Amniotic stem cell (primary cell): Measurements from ENCODE around the gene CYS1.
A peak's percentile ranks its signal among the peaks of the same experiment; 100 is the strongest.

ENCODE experiments used
- DNase-seq: peaks from one replicate; lab custom pipeline; 2025; lab: John Stamatoyannopoulos, UW

The CYS1 gene

DNA sequence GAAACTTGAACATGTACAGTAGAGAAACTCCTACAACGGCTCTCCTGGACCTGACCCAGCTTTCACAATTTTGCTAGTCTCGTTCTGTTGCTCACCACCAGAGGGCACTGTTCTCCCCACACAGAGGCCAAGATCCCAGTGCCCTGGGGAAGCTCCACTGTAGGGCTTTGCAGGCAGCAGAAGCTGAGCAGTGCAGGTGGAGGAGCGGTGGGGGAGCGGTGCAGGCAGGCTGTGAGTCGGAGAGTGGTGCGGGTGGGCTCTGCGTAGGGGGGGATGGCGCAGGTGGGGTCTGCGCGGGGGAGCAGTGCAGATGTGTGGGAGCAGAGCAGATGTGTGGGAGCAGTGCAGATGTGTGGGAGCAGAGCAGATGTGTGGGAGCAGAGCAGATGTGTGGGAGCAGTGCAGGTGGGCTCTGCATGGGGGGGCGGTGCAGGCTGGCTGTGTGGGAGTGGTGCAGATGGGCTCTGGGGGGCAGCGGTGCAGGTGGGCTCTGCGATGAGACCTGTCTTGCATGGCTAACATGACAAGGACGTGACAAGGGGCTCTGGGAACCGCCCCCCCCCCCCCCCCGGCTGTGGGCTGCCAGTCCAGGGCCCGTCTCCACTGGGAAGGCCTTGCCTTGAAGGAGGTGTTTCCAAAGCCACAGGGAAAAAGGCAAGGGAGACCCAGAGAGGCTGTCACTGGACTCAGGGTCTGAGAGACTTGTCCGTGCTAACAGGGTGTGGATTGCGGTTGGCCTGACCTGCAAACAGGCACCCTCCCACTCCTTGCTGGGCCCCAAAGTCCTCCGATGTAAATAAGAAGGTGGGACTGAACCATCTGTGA is 7.3 kb downstream of the CYS1 start:
- peak; percentile 17 for DNase-seq

DNA sequence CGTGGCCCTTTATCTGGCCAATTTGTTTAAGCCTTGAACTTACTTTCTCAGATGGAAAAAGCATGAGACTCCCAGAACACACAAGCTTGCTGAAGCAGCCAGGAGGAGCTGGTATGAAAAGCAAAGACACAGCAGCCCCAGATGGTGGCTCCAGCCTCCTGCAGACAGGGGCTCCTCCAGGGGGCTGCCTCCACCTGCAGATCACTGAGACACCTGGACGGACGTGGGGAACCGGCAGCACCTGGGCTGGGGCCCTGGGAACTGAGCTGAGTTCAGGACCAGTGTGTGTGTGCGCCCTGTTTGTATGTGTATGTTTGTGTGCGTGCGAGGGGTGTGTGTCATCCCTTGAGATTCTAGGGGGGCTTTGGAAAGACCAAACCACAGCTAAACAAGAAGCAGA is 8.6 kb downstream of the CYS1 start:
- DNase-seq, result no peak

DNA sequence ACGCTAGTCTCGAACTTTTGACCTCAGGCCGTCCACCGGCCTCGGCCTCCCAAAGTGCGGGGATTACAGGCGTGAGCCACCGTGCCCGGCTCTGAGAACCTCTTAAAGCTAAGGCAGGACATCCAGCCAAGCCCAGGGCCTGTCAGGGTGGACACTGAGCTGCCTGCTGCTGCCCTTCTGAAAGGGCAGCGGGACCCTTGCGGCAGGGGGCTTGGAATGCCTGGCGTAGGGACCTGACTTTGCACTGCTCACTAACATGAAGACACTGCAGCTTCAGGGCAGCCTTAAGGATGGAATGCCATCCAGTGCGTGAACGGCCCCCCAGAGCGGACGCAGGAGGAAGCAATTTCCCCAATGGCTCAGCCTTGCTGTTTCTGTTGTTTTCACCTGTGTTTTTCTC is 9.0 kb downstream of the CYS1 start:
- no peak for DNase-seq

DNA sequence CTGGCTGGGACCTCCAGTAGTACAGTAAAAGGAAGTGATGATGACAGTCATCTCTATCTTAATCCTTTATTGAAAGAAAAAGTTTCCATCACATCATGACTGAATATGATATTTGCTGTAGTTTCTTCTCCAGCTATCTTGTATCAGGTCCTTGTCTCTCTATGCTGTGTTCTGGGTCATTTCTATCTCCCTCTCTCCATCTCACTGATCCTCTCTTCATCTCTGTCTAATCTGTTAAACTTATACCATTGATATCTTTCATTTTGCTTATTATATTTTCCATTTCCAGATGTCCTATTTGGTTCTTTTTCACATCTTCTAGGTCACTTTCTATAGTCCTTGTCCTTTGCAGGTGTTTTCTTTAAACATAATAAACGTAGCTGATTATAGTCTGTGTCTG is 12.3 kb downstream of the CYS1 start:
- DNase-seq, result no peak

DNA sequence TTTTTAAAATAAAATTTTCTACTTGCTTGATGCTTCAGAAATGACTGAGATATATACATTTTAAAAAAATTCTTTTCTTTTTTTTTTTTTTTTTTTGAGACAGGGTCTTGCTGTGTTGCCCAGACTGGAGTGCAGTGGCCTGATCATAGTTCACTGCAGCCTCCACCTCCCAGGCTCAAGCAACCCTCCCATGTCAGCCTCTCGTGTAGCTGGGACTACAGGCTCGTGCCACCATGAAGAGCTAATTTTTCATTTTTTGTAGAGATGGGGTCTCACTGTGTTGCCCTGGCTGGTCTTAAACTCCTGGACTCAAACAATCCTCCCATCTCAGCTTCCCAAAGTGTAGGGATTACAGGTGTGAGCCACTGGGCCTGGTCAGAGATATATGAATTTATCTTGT is 12.9 kb downstream of the CYS1 start:
- DNase-seq, result no peak

DNA sequence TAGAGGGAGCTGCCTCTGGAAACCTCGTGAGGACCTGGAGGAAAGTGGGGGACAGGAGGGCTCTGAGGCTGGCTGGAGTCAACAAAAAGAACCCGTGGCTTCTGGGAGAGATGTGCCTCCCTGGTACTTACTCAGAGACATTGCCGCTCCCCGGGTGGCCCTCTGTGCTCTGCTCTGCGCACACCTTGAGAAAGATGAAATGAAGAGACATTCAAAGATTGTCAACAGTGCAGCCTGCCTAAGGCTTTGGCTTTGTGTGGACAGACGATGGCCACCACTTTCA is 14.5 kb downstream of the CYS1 start:
- no peak for DNase-seq

DNA sequence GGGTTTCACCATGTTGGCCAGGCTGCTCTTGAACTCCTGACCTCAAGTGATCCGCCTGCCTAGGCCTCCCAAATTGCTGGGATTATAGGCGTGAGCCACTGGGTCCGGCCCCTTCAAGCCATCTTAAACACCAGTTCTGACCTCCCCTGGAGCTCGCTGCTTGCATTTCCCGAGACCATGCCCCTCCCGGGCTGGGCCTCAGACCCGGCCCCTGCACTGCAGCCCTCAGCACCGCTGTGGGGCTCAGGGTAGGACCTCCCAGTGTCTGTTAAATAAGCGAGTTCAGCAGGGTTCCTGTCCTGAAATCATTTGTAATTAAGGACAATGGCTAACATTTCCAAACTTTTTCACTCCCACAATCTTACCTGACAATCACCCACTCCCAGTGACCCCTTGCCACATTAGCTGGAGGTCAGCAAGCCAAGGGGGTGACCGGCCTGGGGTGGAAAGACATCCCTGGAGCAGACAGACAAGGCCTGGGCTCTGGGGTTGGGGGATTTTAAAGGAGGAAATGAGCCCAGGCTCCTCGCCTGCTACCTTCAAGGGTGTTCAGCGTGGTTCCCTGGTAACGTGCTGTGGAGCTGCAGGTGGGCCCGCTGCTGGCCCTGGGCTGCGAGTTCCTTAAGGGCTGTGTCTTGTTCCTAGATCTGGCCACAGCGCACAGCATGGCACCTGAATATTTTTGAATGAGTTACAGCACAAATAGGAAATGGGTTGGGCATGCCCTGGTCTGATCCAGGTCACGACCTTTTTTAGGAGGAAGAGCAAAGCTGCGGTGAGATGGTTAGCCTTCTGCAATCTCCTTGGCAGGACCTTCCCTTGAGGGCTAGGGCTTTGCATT is 15.1 kb downstream of the CYS1 start:
- DNase-seq, result no peak

DNA sequence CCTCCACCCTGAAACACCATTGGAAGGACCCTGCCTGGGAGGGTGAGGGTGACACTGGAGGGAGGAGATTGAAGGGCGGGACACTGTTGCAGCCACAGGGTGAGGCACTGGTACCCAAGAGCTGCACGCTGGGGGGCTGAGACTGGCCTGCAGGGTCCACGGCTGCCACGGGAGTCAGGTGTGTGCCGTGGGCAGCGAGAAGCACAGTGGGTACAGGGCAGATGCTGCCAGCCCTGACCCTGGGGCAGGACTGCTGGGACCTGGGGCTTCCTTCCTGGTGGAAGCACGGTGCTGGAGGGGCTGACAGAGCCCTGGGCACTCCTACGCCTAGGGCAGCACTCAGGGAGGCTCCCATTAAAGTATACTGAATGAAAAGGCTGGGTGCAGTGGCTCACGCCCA is 16.6 kb downstream of the CYS1 start:
- DNase-seq, result no peak

DNA sequence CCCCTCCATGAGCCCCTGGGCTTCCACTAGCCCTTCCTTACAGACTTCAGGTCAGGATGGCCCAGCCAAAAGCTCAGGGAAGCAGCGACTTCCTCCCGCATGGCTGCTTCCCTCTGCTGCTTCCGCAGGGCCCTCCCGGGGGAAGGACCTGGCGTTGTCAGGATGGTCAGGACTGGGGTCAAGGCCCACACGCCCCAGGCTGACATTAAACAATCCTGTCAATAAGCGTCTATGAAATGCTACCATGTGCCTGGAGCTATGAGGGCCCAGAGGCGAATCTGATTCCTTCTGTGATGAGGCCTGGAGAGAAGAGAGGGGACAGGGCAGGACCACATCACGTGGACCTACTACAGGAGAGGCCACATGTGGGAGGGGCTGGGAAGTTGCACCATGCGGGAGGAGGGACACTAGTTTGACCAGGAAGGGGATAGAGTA is 17.3 kb downstream of the CYS1 start:
- no peak for DNase-seq

DNA sequence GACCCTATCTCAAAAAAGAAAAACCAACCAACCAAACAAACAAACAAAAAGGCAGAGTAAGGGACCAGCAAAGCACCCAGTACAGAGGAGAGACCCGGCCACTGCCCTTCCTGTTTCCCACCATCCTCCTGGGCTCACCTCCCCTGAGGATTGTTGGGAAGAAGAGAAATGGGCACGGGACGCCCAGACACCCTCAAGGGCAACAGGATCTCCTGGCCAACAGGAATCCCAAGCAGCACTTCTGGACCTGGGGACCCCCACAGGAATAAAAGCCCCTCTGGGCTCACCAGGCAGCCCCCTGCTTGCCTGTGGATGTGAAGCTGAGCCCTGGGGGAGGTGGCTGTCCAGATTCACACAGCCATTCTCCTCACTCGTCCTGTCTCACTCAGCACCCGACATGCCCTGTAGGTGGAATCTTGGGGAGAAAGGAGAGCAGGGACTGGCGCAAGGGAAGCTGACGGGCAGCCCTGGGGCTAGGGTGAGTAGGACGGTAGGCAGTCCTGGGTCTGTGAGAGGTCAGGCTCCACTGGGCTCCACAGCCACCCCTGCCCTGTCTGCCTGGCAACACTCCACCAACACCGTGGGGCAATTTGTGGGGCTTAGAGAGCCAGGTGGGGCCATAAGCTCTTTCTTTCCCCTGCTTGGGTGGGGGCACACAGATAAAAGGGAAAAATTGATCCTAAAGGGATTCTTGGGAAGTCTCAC is 18.8 kb downstream of the CYS1 start:
- DNase-seq, result no peak

DNA sequence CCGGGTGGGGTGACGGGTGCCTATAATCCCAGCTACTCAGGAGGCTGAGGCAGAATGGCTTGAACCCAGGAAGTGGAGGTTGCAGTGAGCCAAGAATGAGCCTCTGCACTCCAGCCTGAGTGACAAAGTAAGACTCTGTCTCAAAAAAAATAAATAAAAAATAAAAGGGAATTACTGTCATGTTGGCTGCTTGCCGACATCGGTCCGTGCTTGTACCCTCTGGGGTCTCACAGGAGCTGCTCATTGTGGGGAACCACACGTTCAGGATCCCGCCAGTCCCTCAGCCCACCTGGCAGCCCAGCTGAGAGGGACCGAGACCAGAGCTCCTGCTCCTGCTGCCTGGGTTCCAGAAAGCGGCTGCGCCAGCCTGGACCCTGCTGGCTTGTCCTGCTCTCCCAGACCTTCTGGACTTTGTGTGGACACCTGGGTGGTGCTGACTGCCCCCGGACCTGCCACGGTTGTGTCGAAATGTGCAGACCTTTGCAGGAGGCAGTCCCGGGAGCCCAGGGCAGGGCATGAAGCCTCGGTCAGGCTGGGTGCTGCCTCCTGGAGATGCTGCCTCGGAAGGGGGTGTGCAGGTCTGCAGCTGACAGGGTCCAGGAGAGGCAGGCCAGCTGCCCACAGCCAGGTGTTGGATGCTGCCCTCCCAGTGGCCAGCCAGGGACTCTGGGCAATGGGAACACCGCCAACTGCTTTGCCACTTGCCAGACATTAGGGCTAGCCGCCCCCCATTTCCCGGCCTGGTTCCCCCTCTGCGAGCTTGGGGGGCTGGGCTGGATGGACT is 20.5 kb downstream of the CYS1 start:
- no peak for DNase-seq

DNA sequence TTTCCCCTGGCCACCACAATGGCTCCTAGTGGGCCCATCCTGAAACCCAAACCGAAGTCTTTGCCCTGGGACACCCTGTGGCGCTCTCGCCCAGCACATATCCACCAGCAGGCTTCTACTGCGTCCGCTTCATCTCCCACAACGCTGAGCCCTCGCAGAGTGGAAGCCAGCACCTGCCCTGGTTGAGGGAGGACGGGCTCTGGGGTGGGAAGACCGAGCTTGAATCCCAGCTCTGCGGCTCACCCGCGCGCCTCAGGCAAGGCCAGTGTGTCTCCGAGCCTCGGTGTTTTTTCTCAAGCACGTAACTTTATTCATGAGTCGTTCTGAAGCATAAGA is 21.2 kb downstream of the CYS1 start:
- no peak for DNase-seq

DNA sequence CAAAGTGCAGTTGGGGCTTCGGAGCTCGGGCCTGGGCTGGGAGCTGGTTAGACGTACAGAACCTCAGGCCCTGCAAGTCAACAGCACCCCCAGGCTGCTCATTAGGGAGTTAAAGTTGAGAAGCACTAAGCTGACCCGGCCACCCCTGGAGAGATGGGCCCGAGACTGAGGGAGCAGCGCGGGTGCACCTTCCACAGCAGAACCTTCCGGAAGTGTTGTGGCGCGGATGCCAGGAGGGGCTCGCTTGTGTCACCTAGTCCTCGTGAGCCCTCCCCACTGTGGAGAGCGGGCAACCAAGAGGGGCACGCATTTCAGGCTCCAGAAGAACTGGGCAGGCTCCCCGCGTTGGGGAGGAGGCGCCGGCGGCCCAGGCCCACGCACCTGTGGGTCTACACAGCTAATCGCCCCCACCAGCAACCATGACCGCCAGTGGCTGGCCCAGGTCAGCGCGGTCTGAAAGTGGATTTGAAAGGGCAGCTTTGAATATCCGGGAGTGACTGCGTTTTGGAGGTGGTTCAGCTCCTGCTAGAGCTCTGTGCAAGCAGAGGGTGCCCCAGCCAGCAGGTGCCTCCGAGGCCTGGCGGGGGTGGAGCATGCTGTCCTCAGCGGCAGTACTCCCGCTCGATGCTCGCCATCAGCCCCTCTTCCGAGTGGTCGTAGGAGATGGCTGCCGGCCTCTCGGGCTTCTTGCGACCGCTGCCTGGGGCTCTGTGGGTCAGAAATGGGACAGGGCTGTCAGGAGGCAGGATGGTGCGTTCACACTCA is 21.8 kb downstream of the CYS1 start:
- no peak for DNase-seq

DNA sequence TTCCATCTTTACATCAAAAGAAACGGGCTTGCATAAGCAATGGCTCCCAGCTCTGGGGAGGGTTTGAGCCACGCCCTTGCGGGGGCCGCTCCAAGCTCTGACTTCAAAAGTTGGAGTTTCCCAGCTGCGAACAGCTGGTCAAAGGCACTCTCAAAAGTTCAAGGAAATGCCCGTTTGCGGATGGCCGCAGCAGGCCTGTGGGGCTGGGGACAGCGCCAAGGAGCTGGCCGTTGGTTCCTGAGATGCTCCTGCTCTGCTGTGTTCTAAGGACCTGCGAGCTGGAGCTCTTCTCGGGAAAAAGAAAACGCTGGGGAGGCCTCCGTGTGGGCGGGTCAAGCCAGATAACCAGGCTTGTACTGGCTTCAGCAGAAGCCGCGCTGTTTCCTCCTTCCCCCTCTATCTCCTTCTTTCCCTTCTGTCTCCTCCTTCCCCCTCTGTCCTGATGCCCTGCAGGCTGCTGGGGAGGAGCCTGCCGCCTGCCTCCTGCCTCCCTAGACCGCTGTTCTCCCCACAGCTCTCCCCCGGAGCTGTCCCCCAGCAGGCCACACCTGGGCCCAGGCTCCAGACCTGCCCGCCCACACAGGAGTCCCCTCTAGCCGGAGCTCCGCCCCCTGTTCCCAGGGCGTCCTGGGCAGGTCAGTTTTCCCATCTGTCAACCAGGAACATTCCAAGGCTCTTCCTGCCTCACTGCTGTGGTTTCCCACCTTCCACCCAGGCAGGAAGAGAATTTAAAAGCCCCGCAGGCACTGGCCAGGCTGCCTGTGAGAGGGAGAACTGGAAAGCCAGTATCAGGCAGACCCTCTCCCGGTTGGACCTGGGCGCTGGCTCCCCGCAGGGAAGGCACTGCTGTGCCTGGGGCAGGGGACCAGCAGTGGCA is 22.7 kb downstream of the CYS1 start:
- peak; percentile 45 for DNase-seq

DNA sequence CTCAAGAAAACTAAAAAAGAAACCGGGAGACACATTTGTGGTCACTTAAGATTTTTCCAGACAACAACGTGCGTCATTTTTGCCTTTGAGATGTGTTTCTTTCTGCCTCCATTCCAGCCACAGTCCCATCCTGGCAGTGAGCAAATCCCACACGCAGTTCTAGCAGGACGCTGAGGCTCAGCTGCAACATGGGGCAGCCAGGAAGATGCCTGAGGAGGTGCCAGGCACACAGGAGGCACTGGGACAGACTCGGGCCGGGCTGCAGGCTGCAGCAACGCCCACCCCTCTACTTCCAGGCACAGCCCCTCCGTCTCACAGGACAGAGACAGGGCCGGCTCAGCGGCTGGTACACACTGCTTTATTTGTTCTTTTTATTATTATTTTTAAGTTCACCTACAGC is 23.8 kb downstream of the CYS1 start:
- DNase-seq, result no peak

DNA sequence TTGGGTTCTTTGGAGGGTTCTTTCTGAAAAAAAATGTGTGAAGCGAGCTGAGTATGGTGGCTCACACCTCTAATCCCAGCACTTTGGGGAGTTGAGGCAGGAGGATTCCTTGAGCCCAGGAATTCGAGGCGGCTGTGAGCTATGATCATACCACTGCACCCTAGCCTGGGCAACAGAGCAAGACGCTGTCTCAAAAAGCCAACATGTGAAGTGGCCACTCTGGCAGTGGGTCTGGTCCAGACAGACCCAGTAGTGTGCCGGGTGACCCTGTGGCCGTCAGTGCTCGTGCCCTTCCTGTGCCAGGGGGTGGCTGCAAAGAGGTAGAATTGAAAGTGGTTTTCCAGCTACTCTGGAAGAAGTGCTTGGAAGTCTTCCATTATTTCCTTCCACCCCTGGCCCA is 25.2 kb downstream of the CYS1 start:
- DNase-seq, result no peak

DNA sequence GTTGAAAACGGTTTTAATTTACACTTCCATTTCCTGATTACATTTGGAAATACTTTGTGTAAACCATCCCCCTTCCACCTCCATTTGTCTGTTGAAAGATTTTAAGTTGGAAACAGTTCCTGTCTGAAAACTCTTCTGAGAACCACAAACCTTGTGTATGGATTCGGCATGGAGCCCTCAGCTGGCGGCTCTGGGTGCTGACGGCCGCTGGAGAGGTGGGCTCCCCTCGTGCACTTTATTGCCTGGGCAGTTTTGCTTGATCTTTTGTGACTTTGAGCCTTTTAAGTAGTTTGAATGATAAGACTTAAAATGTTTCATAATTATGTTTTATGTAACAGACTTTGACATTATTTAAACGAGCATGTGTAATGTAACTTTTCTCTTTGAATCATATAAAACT is 25.8 kb downstream of the CYS1 start:
- DNase-seq, result no peak

DNA sequence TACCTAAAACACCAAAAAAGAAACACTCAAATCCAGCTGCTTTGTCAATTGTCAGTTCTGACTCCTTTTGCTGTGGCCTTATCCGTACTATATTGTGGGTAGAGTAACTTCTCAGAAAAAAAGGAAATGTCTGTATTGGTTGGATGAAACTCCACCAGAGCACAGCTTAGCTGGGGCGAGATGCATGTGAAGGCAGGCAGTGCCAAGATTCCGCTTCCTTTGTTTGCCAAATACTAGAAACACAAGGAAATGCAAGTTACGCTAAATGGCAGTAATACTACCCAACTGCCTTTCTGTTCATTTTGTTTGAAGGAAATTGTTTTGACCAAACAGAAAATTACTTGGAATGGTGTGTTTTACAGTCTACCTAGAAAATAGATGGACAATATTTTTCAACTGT is 26.9 kb downstream of the CYS1 start:
- no peak for DNase-seq

DNA sequence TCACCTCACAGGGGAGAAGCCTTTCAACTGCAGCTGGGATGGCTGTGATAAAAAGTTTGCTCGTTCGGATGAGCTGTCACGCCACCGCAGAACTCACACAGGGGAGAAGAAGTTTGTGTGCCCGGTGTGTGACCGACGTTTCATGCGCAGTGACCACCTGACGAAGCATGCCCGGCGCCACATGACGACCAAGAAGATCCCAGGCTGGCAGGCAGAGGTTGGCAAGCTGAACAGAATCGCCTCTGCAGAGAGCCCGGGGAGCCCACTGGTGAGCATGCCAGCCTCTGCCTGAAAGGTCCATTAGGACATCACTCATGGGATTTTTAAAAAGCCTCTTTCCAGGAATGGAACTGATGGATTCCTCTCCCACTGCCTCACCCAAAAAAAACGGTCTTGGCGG is 28.0 kb downstream of the CYS1 start:
- DNase-seq, result no peak

DNA sequence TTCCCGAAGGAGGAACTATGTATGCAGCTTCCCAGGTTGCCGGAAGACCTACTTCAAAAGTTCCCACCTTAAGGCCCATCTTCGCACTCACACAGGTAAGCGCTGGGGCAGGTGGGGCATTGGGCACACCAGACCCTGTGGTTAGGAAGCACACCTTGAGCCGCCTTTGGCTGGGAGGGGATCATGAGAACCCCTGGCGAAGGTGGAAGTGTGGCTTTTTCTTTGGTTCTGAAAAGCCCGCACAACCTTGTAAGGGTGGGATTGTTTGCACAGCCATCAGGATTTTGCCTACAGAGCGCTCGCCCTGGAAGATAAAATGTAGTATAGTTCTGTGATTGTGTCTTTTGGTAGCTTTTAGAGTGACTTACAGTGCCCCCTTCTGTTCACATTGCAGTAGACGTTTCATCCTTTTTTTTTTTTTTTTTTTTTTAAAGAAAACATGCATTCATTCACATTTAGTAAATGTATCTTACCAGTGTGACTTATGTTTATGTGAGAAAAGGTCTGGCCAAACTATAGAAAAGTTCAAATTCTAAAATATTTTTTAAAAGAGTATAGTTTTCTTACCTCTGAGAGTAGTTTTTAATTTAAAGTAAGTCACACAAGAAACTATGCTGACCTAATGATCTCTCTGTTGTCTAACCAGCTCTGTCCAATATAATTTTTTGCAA is 31.6 kb downstream of the CYS1 start:
- peak; percentile 20 for DNase-seq
